ENCODE measurements around the gene PRRX2. TPM values are rescaled to one million over a fixed set of nuclear protein-coding genes. Genes with fewer than 3 reads are reported as not detected.
A peak's percentile ranks its signal among the peaks of the same experiment; 100 is the strongest.

Gene PRRX2
- total and polyA plus RNA-seq, 4 donors, result 0.52 to 14.8 (median 3.2) TPM

- H3K4me3 ChIP-seq (ENCODE audit: low read depth, low read length), result no peak overlapping the region
- no peak for DNase-seq (ENCODE audit: low read depth in 4 of 6, low spot score in 6 of 6)
- H3K27me3 ChIP-seq (ENCODE audit: control insufficient read depth, insufficient read depth, low read length), result peaks cover 12% of the 10 kb centered on the region
- no peaks in the 10 kb centered on the region for H3K36me3 ChIP-seq (ENCODE audit: control insufficient read depth, insufficient read depth, low read length)
- H3K27ac ChIP-seq (ENCODE audit: low read depth, low read length), result no peak overlapping the region
- H3K9me3 ChIP-seq (ENCODE audit: control insufficient read depth, insufficient read depth, low read length), result no peaks in the 10 kb centered on the region
- H3K4me1 ChIP-seq (ENCODE audit: control insufficient read depth, insufficient read depth, low read length), result peaks cover 9% of the 10 kb centered on the region
- 86% methylated on average over 11 of the region's 23 CpGs for WGBS (ENCODE audit: insufficient coverage)
Observed at GRCh38 chr9:129732946-129733631, 67.6 kb downstream of the PRRX2 start.

- H3K27me3 ChIP-seq (ENCODE audit: control insufficient read depth, insufficient read depth, low read length), result peaks cover 12% of the 10 kb centered on the region
- WGBS (ENCODE audit: insufficient coverage), result 100% methylated on average over 2 of the region's 2 CpGs
- H3K36me3 ChIP-seq (ENCODE audit: control insufficient read depth, insufficient read depth, low read length), result no peaks in the 10 kb centered on the region
- no peaks in the 10 kb centered on the region for H3K9me3 ChIP-seq (ENCODE audit: control insufficient read depth, insufficient read depth, low read length)
- H3K4me1 ChIP-seq (ENCODE audit: control insufficient read depth, insufficient read depth, low read length), result peaks cover 11% of the 10 kb centered on the region
- no peak for DNase-seq (ENCODE audit: low read depth in 4 of 6, low spot score in 6 of 6)
- no peak overlapping the region for H3K27ac ChIP-seq (ENCODE audit: low read depth, low read length)
- H3K4me3 ChIP-seq (ENCODE audit: low read depth, low read length), result no peak overlapping the region
Observed at GRCh38 chr9:129733632-129733953, 68.1 kb downstream of the PRRX2 start.

GRCh38 chr9:129735546-129735945, 70.1 kb downstream of the PRRX2 start:
- Histone ChIP-seq H3K36me3 (ENCODE audit: control insufficient read depth, insufficient read depth, low read length) (no peaks in the 10 kb centered on the region), H3K27me3 (ENCODE audit: control insufficient read depth, insufficient read depth, low read length) (peaks cover 12% of the 10 kb centered on the region), H3K9me3 (ENCODE audit: control insufficient read depth, insufficient read depth, low read length) (no peaks in the 10 kb centered on the region), H3K27ac (ENCODE audit: low read depth, low read length) (no peak overlapping the region), H3K4me1 (ENCODE audit: control insufficient read depth, insufficient read depth, low read length) (peaks cover 11% of the 10 kb centered on the region), H3K4me3 (ENCODE audit: low read depth, low read length) (no peak overlapping the region)
- 38% methylated on average over 1 of the region's 6 CpGs for WGBS (ENCODE audit: insufficient coverage)
- no peak for DNase-seq (ENCODE audit: low read depth in 4 of 6, low spot score in 6 of 6)

- peaks cover 11% of the 10 kb centered on the region for H3K4me1 ChIP-seq (ENCODE audit: control insufficient read depth, insufficient read depth, low read length)
- H3K9me3 ChIP-seq (ENCODE audit: control insufficient read depth, insufficient read depth, low read length), result no peaks in the 10 kb centered on the region
- peaks cover 12% of the 10 kb centered on the region for H3K27me3 ChIP-seq (ENCODE audit: control insufficient read depth, insufficient read depth, low read length)
- H3K36me3 ChIP-seq (ENCODE audit: control insufficient read depth, insufficient read depth, low read length), result no peaks in the 10 kb centered on the region
- WGBS (ENCODE audit: insufficient coverage), result 61% methylated on average over 17 of the region's 20 CpGs
- no peak overlapping the region for H3K27ac ChIP-seq (ENCODE audit: low read depth, low read length)
- DNase-seq (ENCODE audit: low read depth in 4 of 6, low spot score in 6 of 6), result no peak
- no peak overlapping the region for H3K4me3 ChIP-seq (ENCODE audit: low read depth, low read length)
Observed at GRCh38 chr9:129736334-129736733, 70.9 kb downstream of the PRRX2 start.

GRCh38 chr9:129737479-129738274, 72.2 kb downstream of the PRRX2 start:
- Histone ChIP-seq H3K36me3 (ENCODE audit: control insufficient read depth, insufficient read depth, low read length) (no peaks in the 10 kb centered on the region), H3K27ac (ENCODE audit: low read depth, low read length) (no peak overlapping the region), H3K9me3 (ENCODE audit: control insufficient read depth, insufficient read depth, low read length) (no peaks in the 10 kb centered on the region), H3K4me3 (ENCODE audit: low read depth, low read length) (peak overlapping the region; percentile 51), H3K27me3 (ENCODE audit: control insufficient read depth, insufficient read depth, low read length) (peaks cover 12% of the 10 kb centered on the region), H3K4me1 (ENCODE audit: control insufficient read depth, insufficient read depth, low read length) (peaks cover 11% of the 10 kb centered on the region)
- WGBS (ENCODE audit: insufficient coverage), result 4% methylated on average over 47 of the region's 48 CpGs
- DNase-seq (ENCODE audit: low read depth in 4 of 6, low spot score in 6 of 6), result peak in 4 of 6 donors; percentile 50 to 92 (median 79)

GRCh38 chr9:129739432-129739831, 74.0 kb downstream of the PRRX2 start:
- 96% methylated on average over 16 of the region's 16 CpGs for WGBS (ENCODE audit: insufficient coverage)
- Histone ChIP-seq H3K36me3 (ENCODE audit: control insufficient read depth, insufficient read depth, low read length) (no peaks in the 10 kb centered on the region), H3K4me1 (ENCODE audit: control insufficient read depth, insufficient read depth, low read length) (peaks cover 11% of the 10 kb centered on the region), H3K27ac (ENCODE audit: low read depth, low read length) (no peak overlapping the region), H3K27me3 (ENCODE audit: control insufficient read depth, insufficient read depth, low read length) (peaks cover 12% of the 10 kb centered on the region), H3K9me3 (ENCODE audit: control insufficient read depth, insufficient read depth, low read length) (no peaks in the 10 kb centered on the region), H3K4me3 (ENCODE audit: low read depth, low read length) (no peak overlapping the region)
- no peak for DNase-seq (ENCODE audit: low read depth in 4 of 6, low spot score in 6 of 6)

DNA sequence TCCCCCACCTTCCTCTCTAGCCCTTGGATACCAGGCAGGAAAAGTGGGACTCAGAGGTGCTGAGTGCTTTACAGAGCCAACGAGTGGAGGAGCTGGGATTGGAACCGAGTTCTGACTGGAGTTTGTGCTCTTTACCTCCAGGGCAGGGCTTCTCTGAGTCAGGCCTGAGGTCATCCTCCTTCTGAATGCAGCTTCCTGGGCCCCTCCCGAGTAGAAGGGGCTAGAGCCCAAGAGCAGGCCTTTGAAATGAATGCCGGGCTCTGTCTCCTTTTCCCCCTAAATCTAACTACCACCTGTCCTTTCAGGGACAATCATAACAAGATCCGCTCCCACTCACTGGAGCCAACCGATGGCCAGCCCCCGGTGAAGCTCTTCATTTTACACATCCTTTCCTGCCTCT, 74.7 kb downstream of the PRRX2 start:
- Histone ChIP-seq H3K4me1 (ENCODE audit: control insufficient read depth, insufficient read depth, low read length) (peaks cover 11% of the 10 kb centered on the region), H3K9me3 (ENCODE audit: control insufficient read depth, insufficient read depth, low read length) (no peaks in the 10 kb centered on the region), H3K27ac (ENCODE audit: low read depth, low read length) (no peak overlapping the region), H3K4me3 (ENCODE audit: low read depth, low read length) (no peak overlapping the region), H3K36me3 (ENCODE audit: control insufficient read depth, insufficient read depth, low read length) (no peaks in the 10 kb centered on the region), H3K27me3 (ENCODE audit: control insufficient read depth, insufficient read depth, low read length) (peaks cover 12% of the 10 kb centered on the region)
- no peak for DNase-seq (ENCODE audit: low read depth in 4 of 6, low spot score in 6 of 6)
- 66% methylated on average over 4 of the region's 7 CpGs for WGBS (ENCODE audit: insufficient coverage)

- no peaks in the 10 kb centered on the region for H3K36me3 ChIP-seq (ENCODE audit: control insufficient read depth, insufficient read depth, low read length)
- peaks cover 11% of the 10 kb centered on the region for H3K4me1 ChIP-seq (ENCODE audit: control insufficient read depth, insufficient read depth, low read length)
- H3K27ac ChIP-seq (ENCODE audit: low read depth, low read length), result no peak overlapping the region
- 94% methylated on average over 11 of the region's 13 CpGs for WGBS (ENCODE audit: insufficient coverage)
- DNase-seq (ENCODE audit: low read depth in 4 of 6, low spot score in 6 of 6), result no peak
- no peaks in the 10 kb centered on the region for H3K9me3 ChIP-seq (ENCODE audit: control insufficient read depth, insufficient read depth, low read length)
- no peak overlapping the region for H3K4me3 ChIP-seq (ENCODE audit: low read depth, low read length)
- peaks cover 12% of the 10 kb centered on the region for H3K27me3 ChIP-seq (ENCODE audit: control insufficient read depth, insufficient read depth, low read length)
Observed at GRCh38 chr9:129740666-129741464, 75.4 kb downstream of the PRRX2 start.

GRCh38 chr9:129745200-129745599, 79.8 kb downstream of the PRRX2 start:
- no peak for DNase-seq (ENCODE audit: low read depth in 4 of 6, low spot score in 6 of 6)
- Histone ChIP-seq H3K4me1 (ENCODE audit: control insufficient read depth, insufficient read depth, low read length) (no peaks in the 10 kb centered on the region), H3K9me3 (ENCODE audit: control insufficient read depth, insufficient read depth, low read length) (no peaks in the 10 kb centered on the region), H3K27ac (ENCODE audit: low read depth, low read length) (no peak overlapping the region), H3K36me3 (ENCODE audit: control insufficient read depth, insufficient read depth, low read length) (no peaks in the 10 kb centered on the region), H3K27me3 (ENCODE audit: control insufficient read depth, insufficient read depth, low read length) (no peaks in the 10 kb centered on the region), H3K4me3 (ENCODE audit: low read depth, low read length) (no peak overlapping the region)
- 87% methylated on average over 5 of the region's 7 CpGs for WGBS (ENCODE audit: insufficient coverage)
